GM18951 (cell line): ENCODE results near the gene VSIG10L.

Experiments
- POLR2A ChIP-seq: IDR thresholded peaks from 4 replicates; pipeline ENCODE4 v1.6.1; 2011; ENCODE audit warnings: mild to moderate bottlenecking; ENCODE audit not compliant: insufficient read length, insufficient read depth; ENCODE audit errors: extremely low read depth
- in situ Hi-C: fragments of 300-500 bp; cut with MboI; formaldehyde crosslinking; loops from one replicate; pipeline ENCODE4 v1.12.0; 2022; ENCODE audit warnings: low sequenced_read_pairs, mixed read lengths, inconsistent platforms; ENCODE audit not compliant: unreplicated experiment

Gene VSIG10L

GRCh38 chr19:51324167-51324481 lies 17.8 kb downstream of the VSIG10L start:
- in situ Hi-C loops, result no loop called here
- TF ChIP-seq POLR2A, result no peak

- in situ Hi-C loops, result no loop called here
- no peak for TF ChIP-seq POLR2A
These were observed 18.3 kb downstream of the VSIG10L start for GRCh38 chr19:51323481-51324166.

GRCh38 chr19:51321799-51322198 lies 20.1 kb downstream of the VSIG10L start:
- no peak for TF ChIP-seq POLR2A
- in situ Hi-C loops, result no loop called here

- in situ Hi-C loops, result no loop called here
- TF ChIP-seq POLR2A, result no peak
These were observed 21.7 kb downstream of the VSIG10L start for GRCh38 chr19:51320280-51320657.

- in situ Hi-C loops, result no loop called here
- TF ChIP-seq POLR2A, result no peak
These were observed 22.2 kb downstream of the VSIG10L start for GRCh38 chr19:51319649-51320279.

GRCh38 chr19:51318687-51319648 lies 23.0 kb downstream of the VSIG10L start:
- no peak for TF ChIP-seq POLR2A
- in situ Hi-C loops, result no loop called here

- in situ Hi-C loops, result no loop called here
- no peak for TF ChIP-seq POLR2A
These were observed 24.0 kb downstream of the VSIG10L start for GRCh38 chr19:51317968-51318367.

- TF ChIP-seq POLR2A, result no peak
- in situ Hi-C loops, result no loop called here
These were observed 24.6 kb downstream of the VSIG10L start for GRCh38 chr19:51317376-51317775.

GRCh38 chr19:51316688-51317087 lies 25.3 kb downstream of the VSIG10L start:
- no peak for TF ChIP-seq POLR2A
- in situ Hi-C loops, result no loop called here

- TF ChIP-seq POLR2A, result no peak
- in situ Hi-C loops, result no loop called here
These were observed 30.3 kb downstream of the VSIG10L start, which contains the start of gene IGLON5 for GRCh38 chr19:51311351-51312257. Gene IGLON5, plus strand, starts transcription at chr19:51311644. Its CDS starts 204 bp downstream, at chr19:51311848.

- no peak for TF ChIP-seq POLR2A
- in situ Hi-C loops, result no loop called here
These were observed 36.5 kb downstream of the VSIG10L start for GRCh38 chr19:51305479-51305878.

GRCh38 chr19:51301266-51301665 lies 40.7 kb downstream of the VSIG10L start:
- in situ Hi-C loops, result no loop called here
- no peak for TF ChIP-seq POLR2A
